SU-DHL-6 (cell line): ENCODE data around the gene UTS2R.

ENCODE experiments used
- EZH2phosphoT487 ChIP-seq: fragments of 200-600 bp; sonication (generic), shearing (Covaris generic); conservative IDR thresholded peaks from 2 replicates; pipeline ENCODE4 v1.6.1; 2018; ENCODE audit warnings: mild to moderate bottlenecking, antibody characterized with exemption, low read length, moderate library complexity, mixed read lengths
- TF ChIP-seq, protein P1 (sequence below): fragments of 200-600 bp; sonication (generic); IDR thresholded peaks from one replicate; pipeline ENCODE4 v1.5.1; 2017; ENCODE audit warnings: antibody characterized with exemption, mild to moderate bottlenecking, low read length, moderate library complexity; ENCODE audit not compliant: insufficient read depth, poor library complexity, severe bottlenecking

DNA sequence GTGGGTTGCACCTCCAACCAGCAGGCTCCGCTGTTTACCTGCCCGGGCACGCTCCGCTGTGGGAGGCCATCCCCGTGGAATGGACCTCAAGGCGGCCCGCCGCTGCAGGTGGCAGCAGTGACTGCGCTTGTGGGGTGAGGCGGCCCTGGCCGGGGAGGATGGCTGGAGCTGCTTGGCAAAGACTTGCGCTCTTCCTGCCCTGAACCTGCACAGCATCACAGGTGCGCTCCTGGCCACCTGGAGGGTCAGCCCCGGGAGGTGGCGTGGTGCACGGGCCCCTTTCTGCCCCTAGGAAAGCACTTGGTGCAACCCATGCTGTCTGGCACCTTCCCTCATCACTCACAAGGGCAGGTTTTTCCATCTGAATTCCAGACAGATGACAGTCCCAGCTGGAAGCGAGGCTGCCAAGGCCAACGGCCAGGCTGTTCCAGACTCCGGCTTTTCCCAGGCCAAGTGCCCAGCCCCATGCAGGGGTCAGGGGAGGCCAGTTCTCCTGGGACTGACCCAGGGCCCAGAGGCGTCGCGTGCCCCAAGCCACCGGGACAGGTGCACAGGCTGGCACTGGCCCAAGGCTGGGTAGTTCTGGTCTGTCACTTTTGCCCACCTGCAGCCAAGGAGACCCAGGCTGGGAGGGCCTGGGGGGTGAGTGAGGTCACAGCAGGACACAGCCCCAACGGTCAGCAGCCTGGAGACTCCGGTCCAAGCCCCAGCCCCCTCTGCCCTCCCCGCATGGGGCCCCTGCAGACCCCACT is 13.3 kb downstream of the UTS2R start:
- TF ChIP-seq, protein P1, sequence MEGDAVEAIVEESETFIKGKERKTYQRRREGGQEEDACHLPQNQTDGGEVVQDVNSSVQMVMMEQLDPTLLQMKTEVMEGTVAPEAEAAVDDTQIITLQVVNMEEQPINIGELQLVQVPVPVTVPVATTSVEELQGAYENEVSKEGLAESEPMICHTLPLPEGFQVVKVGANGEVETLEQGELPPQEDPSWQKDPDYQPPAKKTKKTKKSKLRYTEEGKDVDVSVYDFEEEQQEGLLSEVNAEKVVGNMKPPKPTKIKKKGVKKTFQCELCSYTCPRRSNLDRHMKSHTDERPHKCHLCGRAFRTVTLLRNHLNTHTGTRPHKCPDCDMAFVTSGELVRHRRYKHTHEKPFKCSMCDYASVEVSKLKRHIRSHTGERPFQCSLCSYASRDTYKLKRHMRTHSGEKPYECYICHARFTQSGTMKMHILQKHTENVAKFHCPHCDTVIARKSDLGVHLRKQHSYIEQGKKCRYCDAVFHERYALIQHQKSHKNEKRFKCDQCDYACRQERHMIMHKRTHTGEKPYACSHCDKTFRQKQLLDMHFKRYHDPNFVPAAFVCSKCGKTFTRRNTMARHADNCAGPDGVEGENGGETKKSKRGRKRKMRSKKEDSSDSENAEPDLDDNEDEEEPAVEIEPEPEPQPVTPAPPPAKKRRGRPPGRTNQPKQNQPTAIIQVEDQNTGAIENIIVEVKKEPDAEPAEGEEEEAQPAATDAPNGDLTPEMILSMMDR, result no peak
- no peak for TF ChIP-seq EZH2phosphoT487
